Putamen (tissue), 1 donor: Measurements from ENCODE around the gene MPV17.
"Not testable (repeated sequence)": the region's sequence is repeated elsewhere in the genome, so short reads cannot be mapped to it uniquely, and the experiment has no call there.

Experiments
- DNase-seq: peaks from one replicate; pipeline ENCODE4 v3.0.0-alpha.2; 2016; ENCODE audit warnings: low spot score

The MPV17 gene

GRCh38 chr2:27322766-27323595 lies at the start of gene MPV17:
Gene MPV17, minus strand, starts transcription at chr2:27323097. Its CDS starts 580 bp downstream, at chr2:27322517.
- peak; percentile 92 for DNase-seq

GRCh38 chr2:27370816-27371620 lies 48.1 kb upstream of the MPV17 start:
- no peak for DNase-seq

- peak; percentile 99 for DNase-seq
Measured at GRCh38 chr2:27370026-27370815, 47.3 kb upstream of the MPV17 start, which contains the start of the genes EIF2B4 and SNX17. Gene EIF2B4, minus strand, starts transcription at chr2:27370338. Its CDS starts 24 bp downstream, at chr2:27370314. Gene SNX17, plus strand, starts transcription at chr2:27370616. Its CDS starts 128 bp downstream, at chr2:27370744.

DNA sequence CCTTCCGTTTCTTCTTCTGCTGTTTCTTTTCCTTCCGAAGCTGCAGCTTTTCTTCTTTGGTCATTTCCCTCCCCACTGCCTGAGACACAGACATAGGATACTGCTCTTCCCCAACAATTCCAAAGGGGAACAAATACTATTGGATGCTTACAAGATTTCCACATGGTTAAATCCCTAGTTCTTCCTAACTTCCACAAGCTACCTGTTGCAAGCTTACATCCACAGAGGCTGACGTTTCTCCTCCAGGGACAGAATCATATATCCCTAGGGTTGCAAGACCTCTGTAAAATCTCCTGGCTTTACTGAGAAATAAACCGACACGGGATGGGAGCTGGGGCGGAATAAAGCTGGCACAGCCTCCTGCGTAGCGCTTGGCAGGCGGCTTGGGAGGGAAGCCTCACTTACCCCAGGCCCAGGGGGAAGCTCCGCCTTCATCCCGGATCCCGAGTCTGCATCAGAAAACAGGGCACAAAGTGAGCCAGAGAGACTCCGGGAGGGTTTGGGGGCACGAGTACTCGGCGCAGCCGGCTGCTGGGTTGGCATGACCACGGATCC lies 46.7 kb upstream of the MPV17 start:
- DNase-seq: peak; percentile 57

DNA sequence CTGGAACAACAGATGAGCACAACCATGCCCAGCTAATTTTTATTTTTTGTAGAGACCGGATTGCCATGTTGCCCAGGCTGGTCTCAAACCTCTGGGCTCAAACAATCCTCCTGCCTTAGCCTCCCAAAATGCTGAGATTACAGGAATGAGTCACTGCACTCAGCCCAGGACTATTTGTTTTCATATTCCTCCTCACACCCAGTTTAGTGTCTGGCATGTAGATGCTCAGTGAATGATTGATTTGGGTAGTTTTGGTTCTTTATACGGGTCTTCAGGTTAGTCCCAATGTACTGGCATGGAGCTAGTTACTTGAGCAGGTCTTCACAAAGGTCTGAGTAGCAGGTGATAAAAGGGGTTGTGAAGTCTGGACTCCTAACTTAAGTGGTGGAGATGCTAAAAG lies 41.0 kb upstream of the MPV17 start:
- no peak for DNase-seq

DNA sequence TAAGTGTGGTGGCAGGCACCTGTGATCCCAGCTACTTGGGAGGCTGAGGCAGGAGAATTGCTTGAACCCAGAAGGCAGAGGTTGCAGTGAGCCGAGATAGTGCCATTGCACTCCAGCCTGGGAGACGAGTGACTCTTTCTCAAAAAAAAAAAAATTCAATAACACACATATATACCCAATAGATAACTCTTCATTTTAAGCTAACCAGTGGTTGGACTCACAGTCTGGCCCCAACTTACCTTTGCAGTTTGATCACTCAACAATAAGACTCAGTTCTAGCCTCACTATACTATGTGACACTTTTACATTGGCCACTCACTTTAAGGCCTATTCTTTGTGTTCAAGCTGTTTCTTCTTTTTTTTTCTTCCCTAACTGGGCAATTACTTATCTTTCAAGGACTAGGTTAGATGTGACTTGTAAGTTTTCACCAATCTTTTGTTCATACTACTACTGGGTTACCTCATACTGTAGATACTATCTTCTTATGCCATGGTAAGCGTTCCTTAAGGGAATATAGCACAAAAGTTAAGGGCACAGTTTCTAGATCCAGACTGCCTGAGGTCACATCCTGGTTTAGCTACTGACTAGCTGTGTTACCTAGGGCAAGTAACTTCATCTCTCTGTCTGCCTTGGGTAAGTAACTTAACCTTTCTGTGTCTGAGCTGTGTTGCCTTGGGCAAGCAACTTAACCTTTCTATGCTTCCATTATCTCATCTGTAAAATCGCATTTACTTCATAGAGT lies 40.0 kb upstream of the MPV17 start:
- DNase-seq: no peak

- peak; percentile 96 for DNase-seq
Measured at GRCh38 chr2:27356382-27357181, 33.7 kb upstream of the MPV17 start, which contains the start of gene GTF3C2. Gene GTF3C2, minus strand, starts transcription at chr2:27356764. Its CDS starts 13,210 bp downstream, at chr2:27343554.

DNA sequence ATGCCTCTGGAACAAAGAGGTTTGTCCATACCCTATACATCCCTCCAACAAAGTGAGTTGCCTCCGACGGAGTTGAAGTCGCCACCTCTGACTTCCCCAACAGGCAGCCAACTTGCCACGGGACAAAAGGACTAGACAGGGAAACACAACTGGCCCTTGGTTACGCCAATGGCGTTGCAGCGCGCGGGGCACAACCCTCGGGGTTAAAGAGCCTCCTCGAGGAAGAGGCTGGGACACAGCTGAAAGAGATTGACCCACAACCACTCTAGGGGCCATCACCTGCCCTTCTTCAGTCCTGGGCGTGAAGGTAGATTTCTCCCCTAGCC lies 33.1 kb upstream of the MPV17 start:
- DNase-seq: no peak

- DNase-seq: no peak
Measured at GRCh38 chr2:27354597-27354927, 31.7 kb upstream of the MPV17 start.

DNA sequence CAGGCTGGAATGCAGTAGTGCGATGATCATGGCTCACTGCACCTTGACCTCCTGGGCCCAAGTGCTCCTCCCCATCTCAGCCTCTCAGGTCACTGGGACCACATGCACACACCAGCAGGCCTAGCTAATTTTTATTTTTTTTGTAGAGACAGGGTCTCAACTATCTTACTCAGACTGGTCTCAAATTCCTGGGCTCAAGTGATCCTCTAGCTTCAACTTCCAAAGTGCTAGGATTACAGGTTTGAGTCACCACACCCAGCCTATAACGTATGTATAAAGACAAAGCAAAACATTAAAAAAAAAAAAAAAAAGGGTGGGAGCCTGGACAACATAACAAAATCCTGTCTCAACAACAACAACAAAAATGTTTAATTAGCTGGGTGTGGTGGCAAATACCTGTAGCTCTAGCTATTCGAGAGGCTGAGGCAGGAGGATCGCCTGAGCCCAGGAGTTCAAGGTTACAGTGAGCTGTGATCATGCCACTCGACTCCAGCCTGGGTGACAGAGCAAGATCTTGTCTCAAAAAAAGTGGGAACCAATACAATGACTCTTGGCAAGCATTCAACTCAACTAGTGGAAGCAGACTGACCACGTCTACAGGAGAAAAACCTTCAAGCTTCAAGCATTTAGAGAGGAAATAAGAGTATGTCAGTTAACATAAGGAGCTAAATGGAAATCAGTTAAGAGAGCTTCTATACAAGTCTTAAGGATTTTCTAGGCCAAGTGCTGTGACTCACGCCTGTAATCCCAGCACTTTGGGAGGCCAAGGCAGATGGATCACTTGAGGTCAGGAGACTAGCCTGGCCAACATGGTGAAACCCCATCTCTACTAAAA lies 31.1 kb upstream of the MPV17 start:
- no peak for DNase-seq

DNA sequence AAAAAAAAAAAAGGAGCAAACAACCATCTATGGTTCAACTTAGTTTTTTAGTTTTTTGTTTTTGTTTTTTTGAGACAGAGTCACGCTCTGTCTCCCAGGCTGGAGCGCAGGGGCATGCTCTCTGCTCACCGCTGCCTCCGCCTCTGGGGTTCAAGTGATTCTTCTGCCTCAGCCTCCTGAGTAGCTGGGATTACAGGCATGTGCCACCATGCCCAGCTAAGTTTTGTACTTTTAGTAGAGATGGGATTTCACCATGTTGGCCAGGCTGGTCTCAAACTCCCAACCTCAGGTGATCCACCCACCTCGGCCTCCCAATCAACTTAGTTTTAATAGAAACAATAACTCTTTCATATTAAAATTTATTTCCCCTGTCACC lies 30.5 kb upstream of the MPV17 start:
- DNase-seq: not testable (repeated sequence)

- DNase-seq: no peak
Measured at GRCh38 chr2:27351802-27352598, 29.1 kb upstream of the MPV17 start.

DNA sequence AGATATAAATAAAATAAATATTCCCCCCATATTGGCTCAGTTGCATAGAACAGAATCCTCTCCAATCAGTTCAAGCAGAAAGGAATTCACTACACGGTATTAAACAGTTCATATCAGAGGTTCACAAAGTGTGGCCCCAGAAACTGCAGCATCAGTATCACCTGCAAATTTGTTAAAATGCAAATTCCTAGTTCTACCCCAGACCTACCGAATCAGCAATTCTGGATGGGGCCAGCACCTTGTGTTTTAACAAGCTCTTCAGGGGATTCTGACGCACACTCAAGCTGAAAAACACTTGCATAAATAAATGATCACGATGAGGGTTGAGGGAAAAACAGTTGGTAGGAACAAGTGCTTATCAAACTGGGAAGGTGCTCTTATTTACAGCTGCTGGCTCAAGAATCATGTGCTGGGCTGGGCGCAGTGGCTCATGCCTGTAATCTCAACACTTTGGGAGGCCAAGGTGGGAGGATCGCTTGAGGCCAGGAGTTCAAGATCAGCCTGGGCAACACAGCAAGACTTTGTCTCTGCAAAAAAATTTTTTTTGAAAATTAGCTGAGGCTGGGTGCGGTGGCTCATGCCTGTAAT lies 27.3 kb upstream of the MPV17 start:
- no peak for DNase-seq

DNA sequence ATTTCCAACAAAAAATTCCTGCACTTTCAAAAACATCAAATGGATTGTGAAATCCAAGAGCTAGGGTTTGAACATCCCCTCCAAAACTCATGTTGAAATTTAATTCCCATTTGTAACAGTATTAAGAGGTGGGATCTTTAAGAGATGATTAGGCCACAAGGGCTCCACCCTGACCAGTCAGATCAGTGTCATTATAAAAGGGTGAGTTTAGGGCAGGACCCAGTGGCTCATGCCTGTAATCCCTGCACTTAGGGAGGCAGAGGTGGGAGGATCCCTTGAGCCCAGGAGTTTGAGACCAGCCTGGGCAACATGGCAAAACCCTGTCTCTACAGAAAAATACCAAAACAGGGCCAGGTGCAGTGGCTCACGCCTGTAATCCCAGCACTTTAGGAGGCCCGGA lies 24.7 kb upstream of the MPV17 start:
- no peak for DNase-seq

DNA sequence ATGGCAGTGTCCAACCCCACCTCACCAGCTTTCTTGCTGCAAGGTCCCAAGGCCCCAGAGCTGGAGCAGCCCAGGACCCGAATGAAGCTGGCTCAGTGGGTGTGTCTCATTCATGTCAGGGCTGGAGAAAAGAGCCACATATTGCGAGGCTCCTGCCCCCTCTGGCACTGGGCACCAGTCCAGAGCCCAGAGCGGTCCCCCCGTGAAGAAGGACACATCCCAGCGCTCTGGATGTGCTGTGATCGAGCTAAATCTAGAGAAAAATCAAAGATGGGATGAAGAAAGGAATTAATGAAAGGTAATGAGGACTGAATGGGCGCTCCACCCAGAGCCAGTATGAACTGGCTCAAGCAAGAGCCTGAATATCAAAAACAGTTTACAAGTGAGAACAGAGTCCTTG lies 13.3 kb upstream of the MPV17 start:
- no peak for DNase-seq

DNA sequence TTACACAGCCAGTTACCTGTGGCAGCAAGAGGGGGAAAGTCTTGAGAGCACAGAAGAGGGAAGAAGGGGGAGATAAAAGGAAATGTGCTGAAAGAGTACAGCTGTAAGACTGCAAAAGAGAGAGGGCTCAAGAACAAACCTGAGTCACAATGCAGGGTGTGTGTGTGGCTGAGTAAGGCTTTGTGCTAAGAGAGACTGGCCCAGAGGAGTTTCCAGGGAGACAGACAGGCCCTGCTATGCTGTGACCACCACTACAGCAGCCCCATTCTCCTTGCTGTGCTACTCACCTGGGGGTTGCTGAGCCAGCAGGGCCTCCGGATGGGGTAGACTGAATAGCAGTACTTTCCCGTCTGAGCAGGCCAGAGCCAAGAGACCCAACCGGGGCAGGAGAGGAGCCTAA lies 12.4 kb upstream of the MPV17 start:
- no peak for DNase-seq

GRCh38 chr2:27324720-27325119 lies 1.8 kb upstream of the MPV17 start:
- no peak for DNase-seq

GRCh38 chr2:27323596-27324285 lies 844 bp upstream of the MPV17 start:
- peak; percentile 11 for DNase-seq
